DOHH2 (cell line): ENCODE data around the gene CCN5.

ENCODE experiments used
- H3F3A ChIP-seq: fragments of 200-600 bp; sonication (generic), shearing (Covaris generic); 2 replicates; pipeline ENCODE4 v1.6.0; 2016; ENCODE audit warnings: antibody characterized with exemption, mild to moderate bottlenecking; ENCODE audit not compliant: control insufficient read depth, insufficient read depth
- H3K27ac ChIP-seq: fragments of 200-600 bp; sonication (generic); 2 replicates; pipeline ENCODE4 v1.5.1; 2014; ENCODE audit warnings: low read depth, mild to moderate bottlenecking, low read length, moderate library complexity
- H3K27me3 ChIP-seq: fragments of 200-600 bp; sonication (generic); 2 replicates; pipeline ENCODE4 v1.6.1; 2014; ENCODE audit warnings: mild to moderate bottlenecking, low read length, mixed read lengths; ENCODE audit not compliant: control insufficient read depth
- H3K36me3 ChIP-seq: fragments of 200-600 bp; sonication (generic); 2 replicates; pipeline ENCODE4 v1.6.1; 2014; ENCODE audit warnings: mild to moderate bottlenecking, low read length, moderate library complexity, mixed read lengths; ENCODE audit not compliant: control insufficient read depth
- H3K4me1 ChIP-seq: fragments of 200-600 bp; sonication (generic); 2 replicates; pipeline ENCODE4 v1.6.1; 2014; ENCODE audit warnings: mild to moderate bottlenecking, low read length, mixed read lengths; ENCODE audit not compliant: control insufficient read depth
- H3K4me2 ChIP-seq: fragments of 200-600 bp; sonication (generic); 2 replicates; pipeline ENCODE4 v1.6.0; 2014; ENCODE audit warnings: mild to moderate bottlenecking, low read length, moderate library complexity
- H3K4me3 ChIP-seq: fragments of 200-600 bp; sonication (generic); 2 replicates; pipeline ENCODE4 v1.5.1; 2014; ENCODE audit warnings: mild to moderate bottlenecking, low read length, mixed read lengths
- H3K79me2 ChIP-seq: fragments of 200-600 bp; sonication (generic); 2 replicates; pipeline ENCODE4 v1.6.1; 2014; ENCODE audit warnings: mild to moderate bottlenecking, low read length, mixed read lengths; ENCODE audit not compliant: control insufficient read depth
- H3K9me2 ChIP-seq: fragments of 200-600 bp; sonication (generic); replicated peaks from 2 replicates; pipeline ENCODE4 v1.6.1; 2014; ENCODE audit warnings: mild to moderate bottlenecking, low read length, mixed read lengths; ENCODE audit not compliant: control insufficient read depth
- H3K9me3 ChIP-seq: fragments of 200-600 bp; sonication (generic); 2 replicates; pipeline ENCODE4 v1.6.1; 2014; ENCODE audit warnings: antibody characterized with exemption, low read length, mixed read lengths; ENCODE audit not compliant: control insufficient read depth, insufficient read depth
- H4K20me1 ChIP-seq: fragments of 200-600 bp; sonication (generic); 2 replicates; pipeline ENCODE4 v1.6.0; 2014; ENCODE audit warnings: low read depth, mild to moderate bottlenecking, antibody characterized with exemption, low read length, moderate library complexity; ENCODE audit not compliant: control insufficient read depth, insufficient read depth
- CTCF ChIP-seq: fragments of 200-600 bp; sonication (generic); IDR thresholded peaks from one replicate; pipeline ENCODE4 v1.5.1; 2014; ENCODE audit warnings: antibody characterized with exemption, mild to moderate bottlenecking, low read depth, low read length; ENCODE audit not compliant: poor library complexity, severe bottlenecking
- EZH2phosphoT487 ChIP-seq: fragments of 200-600 bp; sonication (generic); IDR thresholded peaks from 2 replicates; pipeline ENCODE4 v1.6.1; 2017; ENCODE audit warnings: borderline replicate concordance, mild to moderate bottlenecking, antibody characterized with exemption, low read length, moderate library complexity, mixed read lengths

The CCN5 gene

GRCh38 chr20:44717986-44718385 is 2.8 kb downstream of the CCN5 start:
- Histone ChIP-seq H3K79me2 (no peaks in the 10 kb centered on the region), H3K9me3 (no peaks in the 10 kb centered on the region), H3K4me3 (no peak overlapping the region), H3K27me3 (peaks cover 3% of the 10 kb centered on the region; the same call in 1 of the 2 replicates), H4K20me1 (no peaks in the 10 kb centered on the region), H3K4me1 (no peaks in the 10 kb centered on the region), H3K4me2 (no peak overlapping the region), H3K9me2 (no peaks in the 10 kb centered on the region), H3K27ac (no peak overlapping the region), H3F3A (no peaks in the 10 kb centered on the region), H3K36me3 (no peaks in the 10 kb centered on the region)
- TF ChIP-seq CTCF (no peak), EZH2phosphoT487 (no peak)

- TF ChIP-seq CTCF: no peak
- no peaks in the 10 kb centered on the region for H3K9me2 ChIP-seq
- no peak overlapping the region for H3K4me2 ChIP-seq
- H3F3A ChIP-seq: no peaks in the 10 kb centered on the region
- no peaks in the 10 kb centered on the region for H3K27me3 ChIP-seq
- H3K27ac ChIP-seq: no peak overlapping the region
- H3K36me3 ChIP-seq: no peaks in the 10 kb centered on the region
- no peaks in the 10 kb centered on the region for H3K4me1 ChIP-seq
- H3K9me3 ChIP-seq: no peaks in the 10 kb centered on the region
- no peak overlapping the region for H3K4me3 ChIP-seq
- no peaks in the 10 kb centered on the region for H3K79me2 ChIP-seq
- no peaks in the 10 kb centered on the region for H4K20me1 ChIP-seq
These were observed 4.7 kb downstream of the CCN5 start for GRCh38 chr20:44719841-44720240.

DNA sequence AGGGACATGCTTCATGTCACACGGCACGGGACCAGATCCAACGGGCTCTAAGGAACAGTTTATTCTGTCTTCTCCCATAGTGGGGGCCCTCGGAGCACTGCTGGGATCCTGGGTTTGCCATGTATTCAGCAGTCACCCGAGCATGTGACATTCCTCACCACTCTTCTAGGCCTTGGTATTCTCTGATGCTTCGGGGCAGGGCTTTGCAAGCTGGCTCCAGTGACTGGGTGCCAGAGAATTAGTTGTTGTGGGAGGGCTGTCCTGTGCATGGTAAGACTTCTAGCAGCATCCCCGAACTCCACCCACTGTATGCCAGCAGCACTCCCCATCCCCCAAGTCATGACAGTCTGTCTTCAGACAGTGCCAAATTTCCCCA is 5.4 kb downstream of the CCN5 start:
- TF ChIP-seq EZH2phosphoT487 (no peak), CTCF (no peak)
- Histone ChIP-seq H3K4me2 (no peak overlapping the region), H3K79me2 (no peaks in the 10 kb centered on the region), H4K20me1 (no peaks in the 10 kb centered on the region), H3K9me3 (no peaks in the 10 kb centered on the region), H3K4me1 (no peaks in the 10 kb centered on the region), H3K27me3 (no peaks in the 10 kb centered on the region), H3K4me3 (no peak overlapping the region), H3K9me2 (no peaks in the 10 kb centered on the region), H3F3A (no peaks in the 10 kb centered on the region), H3K36me3 (no peaks in the 10 kb centered on the region), H3K27ac (no peak overlapping the region)
